NCI-H446 treated with DMSO at 0.1 percent for 48 hours (cell line): ENCODE results near the gene C10orf90.

ENCODE experiments used
- DNase-seq: peaks from one replicate; lab custom pipeline; 2025; lab: John Stamatoyannopoulos, UW

The C10orf90 gene, protein sequence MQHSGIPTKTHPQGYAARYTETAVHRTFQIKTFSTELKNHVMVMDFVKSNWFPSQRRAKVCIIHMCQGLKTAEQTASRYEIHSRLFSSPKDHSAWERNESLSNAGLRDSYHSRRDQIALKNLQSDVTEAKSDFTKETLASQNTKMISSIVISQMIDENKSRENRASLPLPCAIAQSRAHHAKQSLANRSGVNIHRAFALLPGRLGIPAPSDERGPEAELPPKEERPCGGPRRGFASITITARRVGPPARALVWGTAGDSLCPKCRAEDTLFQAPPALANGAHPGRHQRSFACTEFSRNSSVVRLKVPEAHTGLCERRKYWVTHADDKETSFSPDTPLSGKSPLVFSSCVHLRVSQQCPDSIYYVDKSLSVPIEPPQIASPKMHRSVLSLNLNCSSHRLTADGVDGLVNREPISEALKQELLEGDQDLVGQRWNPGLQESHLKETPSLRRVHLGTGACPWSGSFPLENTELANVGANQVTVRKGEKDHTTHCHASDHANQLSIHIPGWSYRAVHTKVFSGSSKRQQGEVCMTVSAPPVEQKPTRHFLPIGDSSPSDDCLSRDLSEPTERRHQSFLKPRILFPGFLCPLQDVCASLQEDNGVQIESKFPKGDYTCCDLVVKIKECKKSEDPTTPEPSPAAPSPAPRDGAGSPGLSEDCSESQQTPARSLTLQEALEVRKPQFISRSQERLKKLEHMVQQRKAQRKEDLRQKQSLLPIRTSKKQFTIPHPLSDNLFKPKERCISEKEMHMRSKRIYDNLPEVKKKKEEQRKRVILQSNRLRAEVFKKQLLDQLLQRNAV

DNA sequence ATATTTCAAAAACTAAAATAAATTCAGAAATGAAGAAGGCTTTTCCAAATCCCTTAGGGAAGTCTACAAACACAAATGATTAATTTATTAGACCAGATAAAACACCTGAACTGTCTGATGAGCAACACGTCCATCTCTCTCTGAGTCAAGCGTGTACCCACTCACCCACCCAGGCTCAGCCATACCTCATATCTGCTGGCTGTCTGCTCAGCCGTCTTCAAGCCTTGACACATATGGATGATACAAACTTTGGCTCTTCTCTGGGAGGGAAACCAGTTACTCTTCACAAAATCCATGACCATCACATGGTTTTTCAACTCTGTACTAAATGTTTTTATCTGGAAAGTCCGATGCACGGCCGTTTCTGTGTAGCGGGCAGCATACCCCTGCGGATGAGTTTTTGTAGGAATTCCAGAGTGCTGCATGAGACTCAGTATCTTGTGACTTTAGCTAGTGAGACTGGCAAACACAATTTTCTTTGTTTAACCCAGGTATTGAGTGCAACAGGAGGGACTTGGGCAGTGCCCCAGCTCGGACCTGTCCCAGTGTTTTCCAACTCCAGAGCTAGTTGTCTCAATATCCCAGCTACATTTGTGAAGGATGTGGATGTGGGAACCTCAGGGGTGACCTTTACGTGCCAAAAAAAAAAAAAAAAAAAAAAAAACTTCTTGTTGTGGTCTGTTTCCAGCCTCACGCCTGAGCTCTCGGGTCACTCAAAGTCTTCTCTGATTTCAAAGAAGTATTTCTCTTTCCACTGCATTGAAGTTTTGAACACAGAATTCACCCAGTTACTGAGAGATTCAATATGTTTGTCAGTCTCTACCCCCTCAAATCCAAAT lies at the start of gene C10orf90:
TSS of gene C10orf90 (minus strand) at position 638 of the 839 bp plus-strand sequence. CDS start at position 425, 213 bp downstream.
- no peak for DNase-seq

GRCh38 chr10:126716366-126716765 lies 45.9 kb upstream of the C10orf90 start:
- no peak for DNase-seq

DNA sequence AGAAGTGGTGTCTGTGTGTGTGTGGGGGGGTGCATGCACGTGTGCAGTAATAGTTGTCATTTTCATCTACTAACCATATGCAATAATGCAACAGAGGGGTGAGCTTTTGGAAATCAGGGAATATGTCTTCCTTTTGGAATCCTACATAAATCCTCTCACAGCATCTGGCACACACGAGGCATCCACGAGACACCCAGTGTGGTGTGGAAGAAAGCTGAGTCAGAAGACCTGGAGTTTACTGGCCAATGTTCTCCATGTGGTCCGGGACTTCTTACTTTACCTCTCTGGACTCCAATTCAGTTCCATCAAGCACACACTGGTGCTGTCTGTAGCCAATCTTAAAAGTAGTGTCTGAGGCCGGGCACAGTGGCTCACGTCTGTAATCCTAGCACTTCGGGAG lies 43.1 kb upstream of the C10orf90 start:
- DNase-seq, result no peak

DNA sequence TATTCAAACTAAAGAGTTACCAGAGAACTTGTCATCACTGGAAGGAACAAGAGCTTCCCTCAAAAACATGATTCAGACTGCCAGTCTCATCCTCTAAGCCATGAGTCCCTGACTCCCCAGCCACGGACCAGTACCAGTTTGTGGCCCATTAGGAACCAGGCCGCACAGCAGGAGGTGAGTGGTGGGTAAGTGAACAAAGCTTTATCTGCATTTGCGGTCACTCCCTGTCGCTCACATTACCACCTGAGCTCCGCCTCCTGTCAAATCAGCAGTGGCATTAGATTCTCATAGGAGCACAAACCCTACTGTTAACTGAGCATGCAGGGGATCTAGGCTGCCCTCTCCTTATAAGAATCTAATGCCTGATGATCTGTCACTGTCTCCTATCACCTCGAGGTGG lies 42.2 kb upstream of the C10orf90 start:
- no peak for DNase-seq

- DNase-seq, result no peak
These were observed 35.6 kb upstream of the C10orf90 start for GRCh38 chr10:126705951-126706565.

- DNase-seq, result no peak
These were observed 34.6 kb upstream of the C10orf90 start for GRCh38 chr10:126705131-126705530.

- DNase-seq, result no peak
These were observed 34.2 kb upstream of the C10orf90 start for GRCh38 chr10:126704649-126705048.

- no peak for DNase-seq
These were observed 31.7 kb upstream of the C10orf90 start for GRCh38 chr10:126702181-126702580.

GRCh38 chr10:126701526-126701925 lies 31.0 kb upstream of the C10orf90 start:
- DNase-seq, result no peak

GRCh38 chr10:126696684-126697083 lies 26.2 kb upstream of the C10orf90 start:
- DNase-seq, result no peak

DNA sequence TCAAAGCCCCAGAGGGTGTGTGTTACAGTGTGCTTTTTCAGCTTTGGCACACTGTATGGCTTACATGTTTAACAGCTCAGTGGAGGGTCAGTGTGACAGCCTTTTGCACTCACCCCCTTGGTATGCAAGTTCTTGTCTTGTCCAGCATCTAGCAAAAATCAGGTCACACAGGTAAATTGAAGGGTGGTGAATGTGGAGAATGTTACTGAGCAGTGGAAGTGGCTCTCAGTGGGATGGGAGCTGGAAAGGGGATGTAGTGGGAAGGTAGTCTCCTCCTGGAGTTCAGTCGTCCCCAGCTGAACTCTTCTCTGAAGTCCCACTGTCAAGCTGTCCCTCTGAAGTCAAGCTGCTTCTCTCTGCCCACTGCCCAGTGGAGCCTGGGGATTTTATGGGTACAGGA lies 21.0 kb upstream of the C10orf90 start:
- no peak for DNase-seq

GRCh38 chr10:126690534-126690933 lies 20.0 kb upstream of the C10orf90 start:
- no peak for DNase-seq

DNA sequence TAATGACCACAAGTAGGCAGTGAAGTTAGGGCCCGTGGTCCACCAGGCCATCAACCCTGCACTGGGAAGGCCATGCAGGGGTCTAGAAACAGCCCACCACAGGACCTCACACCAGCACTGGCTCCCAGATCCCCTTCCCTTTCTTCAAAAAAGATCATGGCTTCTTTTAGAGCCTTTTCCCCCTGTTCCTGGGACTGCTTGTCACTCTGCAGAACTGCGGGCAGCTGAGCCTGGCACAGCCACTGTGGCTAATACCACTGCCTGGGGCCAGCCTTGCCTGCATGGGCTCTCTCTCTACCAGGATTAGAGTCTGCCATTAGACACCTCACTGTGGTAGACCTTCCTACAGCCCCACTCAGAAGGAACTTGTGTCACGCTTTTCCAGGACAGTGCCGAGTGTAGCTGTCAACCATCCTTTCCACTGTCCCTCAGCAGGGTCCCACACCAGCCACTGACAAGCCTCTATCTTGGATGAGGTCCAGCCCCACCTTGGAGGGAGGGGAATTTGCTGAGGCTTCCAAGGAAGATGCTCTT lies 19.0 kb upstream of the C10orf90 start:
- no peak for DNase-seq

DNA sequence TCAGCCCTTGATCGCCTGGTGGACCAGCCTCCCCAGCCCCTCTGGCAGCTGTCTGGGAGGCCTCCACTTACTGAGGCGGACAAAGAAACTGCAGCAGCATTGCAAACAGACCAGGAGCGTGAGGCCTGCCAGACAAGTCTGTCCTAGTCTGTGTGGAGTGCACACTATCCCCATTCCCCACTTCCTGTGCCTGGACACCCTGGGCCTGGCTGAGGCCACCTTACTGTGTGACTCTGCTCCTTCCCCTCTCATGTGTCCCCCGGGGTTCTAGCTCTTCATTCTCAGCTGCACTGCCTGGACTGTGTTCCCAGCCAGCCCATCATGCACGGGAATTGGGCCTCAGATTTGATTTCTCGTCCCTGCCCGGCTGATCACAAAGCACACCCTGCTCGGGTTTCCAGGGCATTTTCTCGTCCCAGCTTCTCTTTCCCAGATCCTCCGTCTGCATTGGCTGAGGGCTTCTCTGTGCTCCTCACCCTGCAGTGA lies 16.7 kb upstream of the C10orf90 start:
- no peak for DNase-seq

GRCh38 chr10:126686719-126687118 lies 16.2 kb upstream of the C10orf90 start:
- no peak for DNase-seq

- DNase-seq, result no peak
These were observed 15.8 kb upstream of the C10orf90 start for GRCh38 chr10:126686268-126686667.

DNA sequence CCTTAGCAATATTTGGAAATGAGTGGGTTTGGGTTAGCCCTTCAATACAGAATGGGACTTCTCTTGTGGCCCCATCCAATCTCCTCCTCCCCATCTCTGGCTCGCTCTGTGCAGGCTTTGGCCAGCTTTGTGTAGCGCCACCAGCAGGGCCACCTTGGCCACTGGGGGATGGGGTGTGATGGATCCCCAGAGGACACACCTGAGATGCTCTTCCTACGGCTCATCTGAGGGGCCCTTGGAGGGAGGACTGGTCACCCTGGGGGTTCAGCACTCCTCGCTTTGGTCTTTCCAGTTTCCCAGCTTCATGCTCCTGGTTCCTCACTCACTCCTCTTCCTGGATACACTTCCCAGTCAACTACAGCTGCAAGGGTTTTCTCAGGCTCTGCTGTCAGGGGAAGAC lies 15.3 kb upstream of the C10orf90 start:
- DNase-seq, result no peak

- no peak for DNase-seq
These were observed 13.8 kb upstream of the C10orf90 start for GRCh38 chr10:126684171-126684745.

DNA sequence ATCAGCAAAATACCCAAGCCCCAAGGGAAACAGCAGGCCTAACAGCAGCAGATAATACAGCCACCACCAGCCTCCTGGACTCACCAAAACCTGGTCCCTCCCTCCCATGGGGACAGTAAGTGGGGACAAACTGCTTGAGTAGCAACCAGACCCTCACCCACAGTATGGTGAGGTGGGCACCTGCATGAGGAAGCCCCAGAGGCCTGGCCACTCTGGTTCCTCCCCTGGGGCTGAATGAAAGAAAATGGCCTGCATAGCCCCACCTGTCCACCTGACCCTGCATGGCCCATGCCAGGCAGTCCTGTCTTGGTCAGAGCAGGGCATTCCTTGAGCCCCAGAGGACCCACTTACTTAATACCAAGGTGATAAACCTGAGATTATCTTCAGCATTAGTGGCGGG lies 13.0 kb upstream of the C10orf90 start:
- DNase-seq, result no peak

- DNase-seq, result no peak
These were observed 5.4 kb upstream of the C10orf90 start for GRCh38 chr10:126675656-126676438.
